D721Med (cell line): Measurements from ENCODE around the gene CHD6.

Source experiments
- DNase-seq: peaks from one replicate; pipeline ENCODE4 v3.0.0; 2011; ENCODE audit warnings: low spot score; ENCODE audit not compliant: insufficient read length
- FAIRE-seq: peaks from 2 replicates; lab custom pipeline; 2011; peaks lifted over from hg19 to GRCh38; lab: Jason Lieb, UNC
- TF ChIP-seq, protein P1 (sequence below): IDR thresholded peaks from 2 replicates; pipeline ENCODE4 v1.5.1; 2012; ENCODE audit warnings: mild to moderate bottlenecking, control low read depth; ENCODE audit not compliant: insufficient read depth; ENCODE audit errors: missing control alignments

CHD6 gene

GRCh38 chr20:41632896-41633295, 14.7 kb upstream of the CHD6 start:
- DNase-seq: no peak
- FAIRE-seq: no peak
- TF ChIP-seq, protein P1, sequence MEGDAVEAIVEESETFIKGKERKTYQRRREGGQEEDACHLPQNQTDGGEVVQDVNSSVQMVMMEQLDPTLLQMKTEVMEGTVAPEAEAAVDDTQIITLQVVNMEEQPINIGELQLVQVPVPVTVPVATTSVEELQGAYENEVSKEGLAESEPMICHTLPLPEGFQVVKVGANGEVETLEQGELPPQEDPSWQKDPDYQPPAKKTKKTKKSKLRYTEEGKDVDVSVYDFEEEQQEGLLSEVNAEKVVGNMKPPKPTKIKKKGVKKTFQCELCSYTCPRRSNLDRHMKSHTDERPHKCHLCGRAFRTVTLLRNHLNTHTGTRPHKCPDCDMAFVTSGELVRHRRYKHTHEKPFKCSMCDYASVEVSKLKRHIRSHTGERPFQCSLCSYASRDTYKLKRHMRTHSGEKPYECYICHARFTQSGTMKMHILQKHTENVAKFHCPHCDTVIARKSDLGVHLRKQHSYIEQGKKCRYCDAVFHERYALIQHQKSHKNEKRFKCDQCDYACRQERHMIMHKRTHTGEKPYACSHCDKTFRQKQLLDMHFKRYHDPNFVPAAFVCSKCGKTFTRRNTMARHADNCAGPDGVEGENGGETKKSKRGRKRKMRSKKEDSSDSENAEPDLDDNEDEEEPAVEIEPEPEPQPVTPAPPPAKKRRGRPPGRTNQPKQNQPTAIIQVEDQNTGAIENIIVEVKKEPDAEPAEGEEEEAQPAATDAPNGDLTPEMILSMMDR: no peak

GRCh38 chr20:41631826-41632225, 13.6 kb upstream of the CHD6 start:
- TF ChIP-seq, protein P1: no peak
- DNase-seq (no peak), FAIRE-seq (no peak)

DNA sequence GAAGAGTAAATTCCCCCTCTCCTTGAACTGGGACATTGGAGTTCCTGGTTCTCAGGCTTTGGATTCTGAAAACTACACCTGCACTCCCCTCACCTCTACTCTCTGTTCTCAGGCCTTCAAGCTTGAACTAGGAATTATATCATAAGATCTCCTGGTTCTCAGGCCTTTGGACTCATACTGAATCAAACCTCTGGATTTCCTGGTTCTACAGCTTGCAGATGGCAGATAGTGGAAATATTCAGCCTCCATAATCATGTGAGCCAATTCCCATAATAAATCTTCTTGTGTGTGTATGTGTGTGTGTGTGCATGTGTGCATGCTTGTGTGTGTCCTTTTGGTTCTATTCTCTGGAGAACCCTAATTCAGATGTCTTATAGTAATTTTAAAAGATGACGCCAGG, 12.7 kb upstream of the CHD6 start:
- TF ChIP-seq, protein P1: no peak
- FAIRE-seq (no peak), DNase-seq (no peak)

DNA sequence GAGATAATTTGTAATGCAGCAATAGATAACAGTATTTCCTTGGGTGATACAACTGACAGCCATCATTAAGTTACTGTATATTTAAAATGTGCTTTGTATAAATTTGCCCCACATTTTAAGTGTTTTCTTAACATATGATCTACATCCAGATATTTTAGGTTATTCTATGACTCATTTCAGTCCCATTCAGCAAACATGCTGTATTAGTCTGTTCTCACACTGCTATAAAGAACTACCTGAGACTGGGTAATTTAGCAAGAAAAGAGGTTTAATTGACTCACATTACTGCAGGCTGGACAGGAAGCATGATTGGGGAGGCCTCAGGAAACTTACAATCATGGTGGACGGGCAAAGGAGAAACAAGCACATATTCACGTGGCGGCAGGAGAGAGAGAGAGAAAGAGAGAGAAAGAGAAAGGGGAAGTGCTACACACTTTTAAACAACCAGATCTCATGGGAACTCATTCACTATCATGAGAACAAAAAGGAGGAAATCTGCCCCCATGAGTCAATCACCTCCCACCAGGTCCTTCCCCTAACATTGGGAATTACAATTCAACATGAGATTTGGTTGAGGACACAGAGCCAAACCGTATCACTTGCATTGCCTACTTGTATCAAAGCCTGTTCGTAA, 9.6 kb upstream of the CHD6 start:
- no peak for FAIRE-seq

DNA sequence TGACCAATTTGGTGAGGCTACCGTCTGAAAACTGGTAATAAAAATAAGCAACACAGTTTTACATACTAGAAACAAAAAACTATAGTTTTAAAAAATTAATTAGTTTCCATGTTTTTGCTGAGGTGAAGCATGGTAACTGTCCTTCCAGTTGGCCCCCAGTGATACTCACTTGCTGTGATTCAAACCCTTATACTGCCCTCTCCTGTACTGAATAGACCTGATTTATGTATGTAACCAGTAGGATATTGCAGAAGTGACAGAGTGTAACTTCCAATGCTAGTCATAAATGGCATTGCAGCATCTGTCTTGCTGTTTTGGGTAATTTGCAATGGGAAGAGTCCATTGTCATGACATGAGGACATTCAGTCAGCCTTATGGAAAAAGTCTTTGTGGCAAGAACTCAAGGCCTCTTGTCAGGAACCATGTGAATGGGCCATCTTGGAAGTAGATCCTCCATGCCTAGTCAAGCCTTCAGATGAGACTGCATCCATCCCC, 8.9 kb upstream of the CHD6 start:
- FAIRE-seq: no peak
- no peak for DNase-seq
- TF ChIP-seq, protein P1: no peak

More for the DNA sequence above, 9.6 kb upstream of the CHD6 start:
- DNase-seq: no peak
- TF ChIP-seq, protein P1: no peak

GRCh38 chr20:41623625-41624375, 5.6 kb upstream of the CHD6 start:
- FAIRE-seq: no peak
- no peak for DNase-seq
- TF ChIP-seq, protein P1: no peak

- FAIRE-seq: no peak
- no peak for DNase-seq
- TF ChIP-seq, protein P1: no peak
These were observed 4.4 kb upstream of the CHD6 start for GRCh38 chr20:41622584-41622983.
